Thyroid gland (tissue), 4 donors: Measurements from ENCODE around the gene SLC38A10. TPM values are rescaled to one million over a fixed set of nuclear protein-coding genes. Genes with fewer than 3 reads are reported as not detected.

Experiments used
- DNase-seq, 2 donors: peaks; one replicate each; pipeline ENCODE4 v3.0.0-alpha.2; 2019
- H3K27ac ChIP-seq, 3 donors: fragments of 200-600 bp; sonication (generic); 1 replicate in 2 of 3; 2 replicates in 1 of 3; pipeline ENCODE4 v1.5.1; 2016 to 2019; ENCODE audit warnings: mild to moderate bottlenecking in 1 of 3, moderate library complexity in 1 of 3
- H3K27me3 ChIP-seq: fragments of 200-600 bp; sonication (generic); one replicate; pipeline ENCODE4 v1.5.1; 2019
- H3K36me3 ChIP-seq, 2 donors: fragments of 200-600 bp; sonication (generic); one replicate each; pipeline ENCODE4 v1.5.1; 2016 to 2019
- H3K4me1 ChIP-seq, 2 donors: fragments of 200-600 bp; sonication (generic); one replicate each; pipeline ENCODE4 v1.5.1; 2017 to 2019
- H3K4me3 ChIP-seq, 3 donors: fragments of 200-600 bp; sonication (generic); replicated peaks in 1 of 3; 1 replicate in 2 of 3; 2 replicates in 1 of 3; pipeline ENCODE4 v1.5.1; 2016; ENCODE audit warnings: mild to moderate bottlenecking in 1 of 3
- H3K9me3 ChIP-seq: fragments of 200-600 bp; sonication (generic); one replicate; pipeline ENCODE4 v1.5.1; 2017
- POLR2A ChIP-seq, 2 donors: fragments of 450-650 bp; IDR thresholded peaks; one replicate each; pipeline ENCODE4 v1.6.1; 2017; ENCODE audit warnings: antibody characterized with exemption in 2 of 2, mild to moderate bottlenecking in 2 of 2, moderate library complexity in 1 of 2
- WGBS, 2 donors: methylation state at CpG; one replicate each; pipeline ENCODE4 v1.1.5; 2017; 5-methylcytosine and 5-hydroxymethylcytosine counted together
- intact Hi-C: fragments of 100-400 bp; cut with DNase I; formaldehyde crosslinking; loops from one replicate; pipeline ENCODE4 v1.15.1; 2023
- total RNA-seq, 4 donors: library from RNA; depleted of rRNA; stranded (reverse); fragments of >200 nt; gene quantifications; one replicate each; pipeline ENCODE4 v1.2.3, GENCODE V29; 2016
- TF ChIP-seq, protein P1 (sequence below), 6 experiments: fragments of 200-600 bp in 3 of 6; fragments of 450-650 bp in 3 of 6; sonication (generic) in 3 of 6; IDR thresholded peaks; one replicate each; pipeline ENCODE4 v1.5.1; 2016 to 2019; ENCODE audit warnings: antibody characterized with exemption in 6 of 6, mild to moderate bottlenecking in 2 of 6, inconsistent platforms in 1 of 6, moderate library complexity in 1 of 6

The SLC38A10 gene
- total RNA-seq, 4 donors from 2014 or later = 81.8 to 140 (median 121) TPM

DNA sequence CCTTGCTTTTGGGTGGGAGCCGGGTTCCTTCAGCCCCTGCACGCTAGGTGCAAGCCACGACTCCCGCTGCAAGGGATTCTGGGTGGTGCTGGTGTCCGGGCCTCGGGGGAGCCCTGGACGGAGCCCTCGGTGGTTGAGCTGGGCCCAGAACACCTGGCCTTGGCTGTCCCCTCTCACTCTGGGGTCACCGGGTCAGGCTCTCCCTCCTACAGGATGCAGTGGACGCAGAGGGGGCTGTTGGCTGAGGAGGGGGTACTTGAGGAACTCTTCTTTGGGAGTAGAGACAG is 27.9 kb upstream of the SLC38A10 start:
- intact Hi-C loops = no loop called here
- Histone ChIP-seq H3K27me3 (no peaks in the 10 kb centered on the region), H3K9me3 (no peaks in the 10 kb centered on the region), H3K36me3 (no peaks in the 10 kb centered on the region), H3K4me1 (peaks cover 0 to 11% of the 10 kb centered on the region in 2 donors), H3K27ac (no peak overlapping the region), H3K4me3 (no peak overlapping the region)
- DNase-seq = no peak
- TF ChIP-seq, protein P1, sequence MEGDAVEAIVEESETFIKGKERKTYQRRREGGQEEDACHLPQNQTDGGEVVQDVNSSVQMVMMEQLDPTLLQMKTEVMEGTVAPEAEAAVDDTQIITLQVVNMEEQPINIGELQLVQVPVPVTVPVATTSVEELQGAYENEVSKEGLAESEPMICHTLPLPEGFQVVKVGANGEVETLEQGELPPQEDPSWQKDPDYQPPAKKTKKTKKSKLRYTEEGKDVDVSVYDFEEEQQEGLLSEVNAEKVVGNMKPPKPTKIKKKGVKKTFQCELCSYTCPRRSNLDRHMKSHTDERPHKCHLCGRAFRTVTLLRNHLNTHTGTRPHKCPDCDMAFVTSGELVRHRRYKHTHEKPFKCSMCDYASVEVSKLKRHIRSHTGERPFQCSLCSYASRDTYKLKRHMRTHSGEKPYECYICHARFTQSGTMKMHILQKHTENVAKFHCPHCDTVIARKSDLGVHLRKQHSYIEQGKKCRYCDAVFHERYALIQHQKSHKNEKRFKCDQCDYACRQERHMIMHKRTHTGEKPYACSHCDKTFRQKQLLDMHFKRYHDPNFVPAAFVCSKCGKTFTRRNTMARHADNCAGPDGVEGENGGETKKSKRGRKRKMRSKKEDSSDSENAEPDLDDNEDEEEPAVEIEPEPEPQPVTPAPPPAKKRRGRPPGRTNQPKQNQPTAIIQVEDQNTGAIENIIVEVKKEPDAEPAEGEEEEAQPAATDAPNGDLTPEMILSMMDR (IDR thresholded peaks at IDR 0.05) = no peak
- TF ChIP-seq POLR2A (IDR thresholded peaks at IDR 0.05) = no peak
- WGBS, 2 donors = 89% methylated on average over 7 of the region's 10 CpGs; no CpG with 5 or more reads in 1 of the 2 donors

DNA sequence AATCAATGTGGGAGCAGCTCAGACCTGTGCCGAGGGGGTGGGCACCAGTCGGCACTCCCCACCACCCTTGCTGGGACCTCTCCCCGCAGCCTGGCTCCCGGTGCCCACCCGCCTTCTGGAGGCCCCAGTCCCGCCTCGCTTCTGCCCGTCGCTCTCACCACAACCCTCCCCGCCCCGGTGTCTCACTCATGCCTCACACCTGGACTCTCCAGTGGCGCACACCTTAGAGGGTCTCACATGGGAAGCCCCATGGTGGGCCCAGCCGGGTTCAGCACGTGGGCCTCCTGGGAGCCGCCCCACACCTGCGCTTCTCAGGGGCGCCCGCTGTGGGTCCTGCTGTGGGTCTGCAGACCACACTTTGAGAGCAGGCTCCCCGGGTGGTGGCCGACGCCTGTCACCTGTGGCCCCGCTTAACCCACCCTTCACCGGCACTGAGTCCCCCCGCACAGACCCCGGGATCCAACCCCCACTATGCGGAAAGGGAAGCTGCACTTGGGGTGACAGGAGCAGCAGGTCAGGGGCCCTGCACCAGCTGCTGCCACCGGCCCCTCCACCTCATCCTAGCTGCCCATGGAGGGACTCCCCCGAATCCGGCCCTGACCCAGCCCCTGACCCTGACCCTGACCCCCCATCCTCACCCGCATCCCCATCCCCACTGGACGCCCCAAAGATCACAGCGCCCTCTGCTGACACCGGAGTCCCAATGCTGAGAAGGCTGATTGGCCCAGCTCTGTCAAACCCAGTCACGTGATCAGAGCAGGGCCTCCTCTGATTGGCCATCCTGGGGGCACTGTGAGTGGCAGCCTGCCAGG is 27.4 kb upstream of the SLC38A10 start:
- no peak overlapping the region for H3K27ac ChIP-seq
- no peaks in the 10 kb centered on the region for H3K36me3 ChIP-seq
- H3K27me3 ChIP-seq = no peaks in the 10 kb centered on the region
- intact Hi-C loops = no loop called here
- TF ChIP-seq, protein P1 (IDR thresholded peaks at IDR 0.05) = peak in 3 of 6 experiments; percentile 9 to 20 (median 10)
- TF ChIP-seq POLR2A (IDR thresholded peaks at IDR 0.05) = no peak
- DNase-seq = peak; percentile 26 to 27
- WGBS, 2 donors = 90 to 92% methylated on average over 2 to 30 of the region's 34 CpGs
- H3K4me3 ChIP-seq = no peak overlapping the region
- H3K4me1 ChIP-seq = peaks cover 0 to 5% of the 10 kb centered on the region in 2 donors
- no peaks in the 10 kb centered on the region for H3K9me3 ChIP-seq

DNA sequence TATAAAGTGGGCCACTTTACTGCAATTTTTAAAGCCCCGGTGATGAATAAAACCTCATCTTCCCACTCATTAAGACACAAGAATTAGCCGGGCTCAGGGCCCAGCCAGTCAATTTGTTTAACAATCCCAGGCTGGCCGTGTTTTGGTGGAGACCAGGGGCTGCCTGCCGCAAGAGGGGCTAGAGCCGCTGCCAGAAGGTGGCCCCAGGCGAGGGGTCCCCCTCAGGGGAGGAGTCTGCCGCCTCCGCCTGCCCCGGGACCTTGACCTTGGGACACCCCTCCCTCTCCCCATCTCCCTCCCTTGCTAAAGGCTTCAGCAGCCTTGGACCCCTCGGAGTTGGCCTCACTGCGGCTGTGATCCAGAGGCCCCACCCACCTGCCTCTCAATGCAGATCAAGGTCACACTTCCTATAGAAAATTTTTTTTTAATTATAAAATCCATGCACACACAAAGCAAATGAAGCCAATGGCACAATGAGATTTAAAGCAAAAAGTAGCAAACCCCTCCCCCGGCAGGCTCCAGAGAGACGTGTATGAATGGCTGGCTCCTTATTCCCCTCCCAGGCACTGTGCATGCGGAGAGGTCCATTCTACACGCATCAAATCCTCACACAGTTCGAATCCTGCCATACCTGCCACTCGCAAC is 23.0 kb upstream of the SLC38A10 start:
- no peaks in the 10 kb centered on the region for H3K36me3 ChIP-seq
- no peaks in the 10 kb centered on the region for H3K4me1 ChIP-seq
- no peak overlapping the region for H3K4me3 ChIP-seq
- H3K27me3 ChIP-seq = no peaks in the 10 kb centered on the region
- no peak overlapping the region for H3K27ac ChIP-seq
- 71 to 73% methylated on average over 16 of the region's 17 CpGs for whole genome bisulfite sequencing, 2 donors
- H3K9me3 ChIP-seq = no peaks in the 10 kb centered on the region
- intact Hi-C loops = no loop called here
- DNase-seq = no peak
- TF ChIP-seq, protein P1 (IDR thresholded peaks at IDR 0.05) = no peak
- no peak for TF ChIP-seq POLR2A (IDR thresholded peaks at IDR 0.05)

DNA sequence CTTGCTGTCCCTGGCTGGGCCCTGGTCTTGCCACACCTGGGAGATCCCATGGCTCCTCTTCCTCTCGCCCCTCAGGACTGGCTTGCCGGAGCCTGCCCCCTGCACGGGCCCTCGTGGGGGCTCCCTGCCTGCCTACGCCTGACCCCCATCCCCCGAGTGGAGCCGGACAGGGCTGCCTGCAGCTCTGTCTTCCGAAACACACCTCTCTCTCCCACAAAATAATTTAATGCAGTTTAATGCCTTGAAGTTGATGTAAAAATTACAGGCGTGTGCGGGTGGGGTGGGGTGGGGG is 22.4 kb upstream of the SLC38A10 start:
- H3K27me3 ChIP-seq = no peaks in the 10 kb centered on the region
- TF ChIP-seq, protein P1 (IDR thresholded peaks at IDR 0.05) = no peak
- TF ChIP-seq POLR2A (IDR thresholded peaks at IDR 0.05) = no peak
- no peaks in the 10 kb centered on the region for H3K36me3 ChIP-seq
- no peak overlapping the region for H3K4me3 ChIP-seq
- 82 to 85% methylated on average over 10 of the region's 10 CpGs for WGBS, 2 donors
- H3K9me3 ChIP-seq = no peaks in the 10 kb centered on the region
- no peak overlapping the region for H3K27ac ChIP-seq
- intact Hi-C loops = no loop called here
- H3K4me1 ChIP-seq = no peaks in the 10 kb centered on the region
- DNase-seq = no peak

DNA sequence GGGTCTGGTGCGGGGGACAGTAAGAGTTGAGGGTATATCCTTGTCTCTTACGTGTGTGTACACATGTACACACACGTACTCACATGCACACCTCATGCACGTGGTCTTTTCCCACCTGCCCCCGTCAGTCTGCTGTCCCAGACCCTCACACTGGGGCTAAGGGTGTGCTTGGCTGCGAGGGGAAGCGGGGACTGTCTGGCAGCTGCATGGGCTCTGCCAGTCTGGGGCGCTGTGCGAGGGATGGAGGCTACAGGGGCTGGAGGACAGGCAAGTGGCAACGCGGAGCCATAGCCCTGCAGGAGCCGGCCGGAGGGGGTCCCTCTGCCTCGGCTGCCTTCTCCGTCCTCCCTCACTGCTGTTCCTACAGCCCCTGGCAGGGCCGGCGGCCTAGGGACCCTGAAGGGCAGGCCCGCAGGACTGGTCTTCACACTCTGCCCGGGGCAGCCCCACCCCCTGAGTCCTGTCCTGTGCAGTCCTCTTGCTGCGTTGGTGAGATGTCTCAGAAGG is 20.8 kb upstream of the SLC38A10 start:
- Histone ChIP-seq H3K4me1 (no peaks in the 10 kb centered on the region), H3K4me3 (no peak overlapping the region), H3K27me3 (no peaks in the 10 kb centered on the region), H3K9me3 (no peaks in the 10 kb centered on the region), H3K36me3 (no peaks in the 10 kb centered on the region), H3K27ac (no peak overlapping the region)
- DNase-seq = no peak
- TF ChIP-seq POLR2A (IDR thresholded peaks at IDR 0.05) = no peak
- TF ChIP-seq, protein P1 (IDR thresholded peaks at IDR 0.05) = no peak
- intact Hi-C loops = no loop called here
- WGBS, 2 donors = 86 to 94% methylated on average over 8 to 14 of the region's 20 CpGs
